Ascending aorta (tissue), 2 donors: ENCODE results near the gene MYO9B. TPM values are rescaled to one million over a fixed set of nuclear protein-coding genes. Genes with fewer than 3 reads are reported as not detected.

Source experiments
- DNase-seq, 2 donors: peaks; one replicate each; pipeline ENCODE4 v3.0.0-alpha.2; 2019; ENCODE audit warnings: low spot score in 2 of 2
- H3K27ac ChIP-seq, 2 donors: fragments of 200-600 bp; sonication (generic); one replicate each; pipeline ENCODE4 v1.5.1; 2016 to 2017; ENCODE audit warnings: mild to moderate bottlenecking in 1 of 2
- H3K27me3 ChIP-seq: fragments of 200-600 bp; sonication (generic); one replicate; pipeline ENCODE4 v1.5.1; 2017
- H3K36me3 ChIP-seq, 2 donors: fragments of 200-600 bp; sonication (generic); one replicate each; pipeline ENCODE4 v1.5.1; 2016
- H3K4me1 ChIP-seq, 2 donors: fragments of 200-600 bp; sonication (generic); one replicate each; pipeline ENCODE4 v1.5.1; 2016 to 2017; ENCODE audit warnings: mild to moderate bottlenecking in 1 of 2
- H3K4me3 ChIP-seq, 2 donors: fragments of 200-600 bp; sonication (generic); one replicate each; pipeline ENCODE4 v1.5.1; 2016 to 2017; ENCODE audit warnings: mild to moderate bottlenecking in 1 of 2
- H3K9me3 ChIP-seq, 2 donors: fragments of 200-600 bp; sonication (generic); one replicate each; pipeline ENCODE4 v1.5.1; 2016
- intact Hi-C: fragments of 100-400 bp; cut with DNase I; formaldehyde crosslinking; loops from one replicate; pipeline ENCODE4 v1.15.1; 2023
- total RNA-seq: library from RNA; depleted of rRNA; stranded (reverse); fragments of >200 nt; gene quantifications from one replicate; pipeline ENCODE4 v1.1.0, GENCODE V29; 2016
- TF ChIP-seq, protein P1 (sequence below), 3 experiments: fragments of 200-600 bp in 2 of 3; fragments of 450-650 bp in 1 of 3; sonication (generic) in 2 of 3; IDR thresholded peaks; one replicate each; pipeline ENCODE4 v1.5.1; 2016 to 2019; ENCODE audit warnings: antibody characterized with exemption in 3 of 3, mild to moderate bottlenecking in 1 of 3, moderate library complexity in 1 of 3

Gene MYO9B
- total RNA-seq, 1 donor from 2014 or later, result 182 TPM

DNA sequence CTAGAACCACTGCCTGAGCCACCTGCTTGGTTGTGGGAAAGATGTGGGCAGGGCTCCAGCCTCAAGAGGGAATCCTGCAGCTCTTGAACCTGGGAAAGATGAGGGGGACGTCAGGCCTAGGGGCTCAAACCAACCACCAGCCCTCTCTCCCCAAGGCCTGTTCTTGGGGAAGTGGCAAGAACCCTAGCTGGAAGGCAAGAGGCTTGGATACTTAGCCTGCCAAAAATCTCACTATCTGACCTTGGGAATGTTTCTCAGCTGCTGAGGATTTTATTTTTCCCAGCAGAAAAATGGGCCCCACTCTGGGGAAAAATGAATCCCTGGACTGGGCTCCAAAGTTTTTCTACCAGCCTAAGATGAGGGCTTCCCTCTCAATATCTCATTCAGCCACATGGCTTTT, 184.4 kb downstream of the MYO9B start:
- no peak for DNase-seq
- intact Hi-C loops, result loop anchor here (2.0 to 10.0 kb wide), 2 partner anchors 23 to 205 kb away; partner anchors contain the start of gene NXNL1
- H3K36me3 ChIP-seq, result no peaks in the 10 kb centered on the region
- no peak overlapping the region for H3K27ac ChIP-seq
- H3K27me3 ChIP-seq, result no peaks in the 10 kb centered on the region
- TF ChIP-seq, protein P1, sequence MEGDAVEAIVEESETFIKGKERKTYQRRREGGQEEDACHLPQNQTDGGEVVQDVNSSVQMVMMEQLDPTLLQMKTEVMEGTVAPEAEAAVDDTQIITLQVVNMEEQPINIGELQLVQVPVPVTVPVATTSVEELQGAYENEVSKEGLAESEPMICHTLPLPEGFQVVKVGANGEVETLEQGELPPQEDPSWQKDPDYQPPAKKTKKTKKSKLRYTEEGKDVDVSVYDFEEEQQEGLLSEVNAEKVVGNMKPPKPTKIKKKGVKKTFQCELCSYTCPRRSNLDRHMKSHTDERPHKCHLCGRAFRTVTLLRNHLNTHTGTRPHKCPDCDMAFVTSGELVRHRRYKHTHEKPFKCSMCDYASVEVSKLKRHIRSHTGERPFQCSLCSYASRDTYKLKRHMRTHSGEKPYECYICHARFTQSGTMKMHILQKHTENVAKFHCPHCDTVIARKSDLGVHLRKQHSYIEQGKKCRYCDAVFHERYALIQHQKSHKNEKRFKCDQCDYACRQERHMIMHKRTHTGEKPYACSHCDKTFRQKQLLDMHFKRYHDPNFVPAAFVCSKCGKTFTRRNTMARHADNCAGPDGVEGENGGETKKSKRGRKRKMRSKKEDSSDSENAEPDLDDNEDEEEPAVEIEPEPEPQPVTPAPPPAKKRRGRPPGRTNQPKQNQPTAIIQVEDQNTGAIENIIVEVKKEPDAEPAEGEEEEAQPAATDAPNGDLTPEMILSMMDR (IDR thresholded peaks at IDR 0.05), result no peak
- no peaks in the 10 kb centered on the region for H3K9me3 ChIP-seq
- no peak overlapping the region for H3K4me3 ChIP-seq
- no peaks in the 10 kb centered on the region for H3K4me1 ChIP-seq

DNA sequence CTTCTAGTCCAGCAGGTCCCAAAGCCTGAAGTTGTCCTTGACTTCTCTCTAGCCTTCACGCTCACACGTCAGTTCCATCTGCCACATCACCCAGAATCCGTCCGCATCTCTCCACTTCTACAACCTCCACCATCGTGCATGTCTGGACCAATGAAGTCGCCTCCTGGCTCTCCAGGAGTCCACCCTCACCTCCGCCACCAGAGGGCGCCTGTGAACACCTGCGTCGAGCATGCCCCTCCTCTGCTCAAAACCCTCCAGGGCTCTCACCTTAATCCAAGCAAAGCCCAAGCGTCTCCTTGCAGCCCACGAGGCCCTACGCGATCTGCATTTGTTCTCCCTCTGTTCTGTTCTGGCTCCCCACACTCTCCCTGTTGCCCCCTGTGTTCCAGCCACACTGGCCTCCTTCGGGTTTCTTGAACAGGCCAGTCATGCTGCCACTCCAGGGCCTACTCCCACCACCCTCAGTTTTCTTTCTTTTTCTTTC, 185.3 kb downstream of the MYO9B start:
- H3K27ac ChIP-seq, result no peak overlapping the region
- H3K36me3 ChIP-seq, result no peaks in the 10 kb centered on the region
- H3K9me3 ChIP-seq, result no peaks in the 10 kb centered on the region
- intact Hi-C loops, result loop anchor here (2.0 to 10.0 kb wide), 2 partner anchors 22 to 204 kb away; partner anchors contain the start of gene NXNL1
- no peaks in the 10 kb centered on the region for H3K4me1 ChIP-seq
- no peaks in the 10 kb centered on the region for H3K27me3 ChIP-seq
- TF ChIP-seq, protein P1 (IDR thresholded peaks at IDR 0.05), result peak; percentile 83 to 93 (median 83)
- H3K4me3 ChIP-seq, result no peak overlapping the region
- DNase-seq, result peak in 1 of 2 donors; percentile 87

DNA sequence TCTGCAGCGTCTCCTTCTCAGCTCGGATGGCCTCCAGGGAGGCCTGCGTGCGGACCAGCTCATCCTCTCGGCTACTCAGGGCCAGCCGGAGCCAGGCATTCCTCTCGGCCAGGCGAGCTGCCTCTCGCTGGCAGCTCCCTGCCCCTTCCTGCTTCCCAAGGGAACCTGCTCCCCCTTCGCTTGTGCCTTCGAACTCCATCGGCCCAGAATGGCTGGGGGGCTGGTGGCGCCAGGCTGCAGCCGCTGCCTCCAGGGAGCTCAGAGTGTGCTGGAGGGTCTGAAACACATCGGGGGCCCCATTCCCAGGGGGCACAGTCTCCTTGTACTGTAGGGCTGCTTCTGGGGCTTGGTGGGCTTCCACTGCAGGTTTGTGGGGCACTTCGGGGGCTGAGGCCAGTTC, 187.0 kb downstream of the MYO9B start:
- H3K9me3 ChIP-seq, result no peaks in the 10 kb centered on the region
- H3K36me3 ChIP-seq, result no peaks in the 10 kb centered on the region
- intact Hi-C loops, result loop anchor here (10.0 kb wide), 1 partner anchor 202 kb away; the partner anchor contains the start of gene NXNL1
- TF ChIP-seq, protein P1 (IDR thresholded peaks at IDR 0.05), result no peak
- no peak overlapping the region for H3K4me3 ChIP-seq
- no peaks in the 10 kb centered on the region for H3K4me1 ChIP-seq
- H3K27ac ChIP-seq, result no peak overlapping the region
- no peaks in the 10 kb centered on the region for H3K27me3 ChIP-seq
- DNase-seq, result no peak

Other genes starting within 250 kb of the MYO9B start
- 72.3 TPM for gene SIN3B, start 246.4 kb upstream of the MYO9B start, total RNA-seq
- 7.6 TPM for gene F2RL3, start 186.8 kb upstream of the MYO9B start, total RNA-seq
- gene CPAMD8, start 49.0 kb upstream of the MYO9B start, total RNA-seq, result 82.5 TPM
- gene HAUS8, start 325 bp upstream of the MYO9B start, total RNA-seq, result 4.3 TPM
- 234 TPM for gene USE1, start 139.6 kb downstream of the MYO9B start, total RNA-seq
- 13.7 TPM for gene OCEL1, start 150.4 kb downstream of the MYO9B start, total RNA-seq
- gene NR2F6, start 170.1 kb downstream of the MYO9B start, total RNA-seq, result 181 TPM
- 12.3 TPM for gene USHBP1, start 189.0 kb downstream of the MYO9B start, total RNA-seq
- gene BABAM1, start 191.7 kb downstream of the MYO9B start, total RNA-seq, result 85.5 TPM
- gene ANKLE1, start 206.1 kb downstream of the MYO9B start, total RNA-seq, result not detected
- 32.2 TPM for gene ABHD8, start 227.6 kb downstream of the MYO9B start, total RNA-seq
- 98.9 TPM for gene MRPL34, start 230.1 kb downstream of the MYO9B start, total RNA-seq
- 15.8 TPM for gene DDA1, start 233.8 kb downstream of the MYO9B start, total RNA-seq